ENCODE measurements around the gene DYNC2H1. TPM values are rescaled to one million over a fixed set of nuclear protein-coding genes. Genes with fewer than 3 reads are reported as not detected.

Gene DYNC2H1
- total and polyA plus RNA-seq, 7 donors: 0.46 to 29.1 (median 21.3) TPM

- no peaks in the 10 kb centered on the region for H3K27me3 ChIP-seq
- no peak overlapping the region for H3K27ac ChIP-seq
- intact Hi-C loops (cut with DNase I): no loop called here
- no peaks in the 10 kb centered on the region for H3K9me3 ChIP-seq
- WGBS, 2 donors: 21 to 36% methylated on average over 2 of the region's 2 CpGs
- H3K4me1 ChIP-seq: no peaks in the 10 kb centered on the region
- H3K4me3 ChIP-seq: no peak overlapping the region
- no peak for DNase-seq
- H3K36me3 ChIP-seq: no peaks in the 10 kb centered on the region
- TF ChIP-seq POLR2AphosphoS5 (IDR thresholded peaks at IDR 0.05): no peak
- no peak for TF ChIP-seq CTCF (IDR thresholded peaks at IDR 0.05)
- TF ChIP-seq POLR2A (IDR thresholded peaks at IDR 0.05): no peak
- no peak for TF ChIP-seq EP300 (IDR thresholded peaks at IDR 0.05)
These were observed 415.8 kb downstream of the DYNC2H1 start for GRCh38 chr11:103525069-103525468.

- WGBS, 2 donors: 34 to 48% methylated on average over 3 of the region's 3 CpGs
- TF ChIP-seq CTCF (IDR thresholded peaks at IDR 0.05) (no peak), POLR2AphosphoS5 (IDR thresholded peaks at IDR 0.05) (no peak), POLR2A (IDR thresholded peaks at IDR 0.05) (no peak), EP300 (IDR thresholded peaks at IDR 0.05) (no peak)
- intact Hi-C loops (cut with DNase I): no loop called here
- no peaks in the 10 kb centered on the region for H3K27me3 ChIP-seq
- no peaks in the 10 kb centered on the region for H3K9me3 ChIP-seq
- DNase-seq: no peak
- H3K4me1 ChIP-seq: no peaks in the 10 kb centered on the region
- H3K4me3 ChIP-seq: no peak overlapping the region
- H3K36me3 ChIP-seq: no peaks in the 10 kb centered on the region
- H3K27ac ChIP-seq: no peak overlapping the region
These were observed 418.8 kb downstream of the DYNC2H1 start for GRCh38 chr11:103528046-103528445.

- DNase-seq: no peak
- Histone ChIP-seq H3K27me3 (no peaks in the 10 kb centered on the region), H3K9me3 (no peaks in the 10 kb centered on the region), H3K4me3 (no peak overlapping the region), H3K36me3 (no peaks in the 10 kb centered on the region), H3K4me1 (no peaks in the 10 kb centered on the region), H3K27ac (no peak overlapping the region)
- TF ChIP-seq POLR2A (IDR thresholded peaks at IDR 0.05) (no peak), POLR2AphosphoS5 (IDR thresholded peaks at IDR 0.05) (no peak), CTCF (IDR thresholded peaks at IDR 0.05) (no peak), EP300 (IDR thresholded peaks at IDR 0.05) (no peak)
- intact Hi-C loops (cut with DNase I): no loop called here
- 33 to 64% methylated on average over 2 of the region's 2 CpGs for WGBS, 2 donors
These were observed 419.4 kb downstream of the DYNC2H1 start for GRCh38 chr11:103528596-103528995.

GRCh38 chr11:103529181-103529684, 420.0 kb downstream of the DYNC2H1 start:
- H3K9me3 ChIP-seq: no peaks in the 10 kb centered on the region
- no peak overlapping the region for H3K4me3 ChIP-seq
- intact Hi-C loops (cut with DNase I): no loop called here
- H3K27me3 ChIP-seq: no peaks in the 10 kb centered on the region
- no peak overlapping the region for H3K27ac ChIP-seq
- TF ChIP-seq CTCF (IDR thresholded peaks at IDR 0.05) (no peak), POLR2A (IDR thresholded peaks at IDR 0.05) (no peak), EP300 (IDR thresholded peaks at IDR 0.05) (no peak), POLR2AphosphoS5 (IDR thresholded peaks at IDR 0.05) (no peak)
- 66 to 72% methylated on average over 4 of the region's 4 CpGs for WGBS, 2 donors
- DNase-seq: no peak
- no peaks in the 10 kb centered on the region for H3K36me3 ChIP-seq
- no peaks in the 10 kb centered on the region for H3K4me1 ChIP-seq

Small RNA genes within 50 kb of the gene (small RNA-seq; reads per million reads assigned to genes)
- gene AP003461.1: 0 reads per million in 3 donors

Other genes starting within 250 kb of the DYNC2H1 start
- gene MMP12, start 234.4 kb upstream of the DYNC2H1 start, total RNA-seq: 1 to 10 TPM in 1 of 4 donors, not detected in 3; 1.8 TPM
- 100 to 1,000 TPM in 1 of 3 donors, 10 to 100 TPM in 1, 1 to 10 TPM in 1; 2.4 to 209 (median 31.6) TPM for gene MMP12, start 234.4 kb upstream of the DYNC2H1 start, polyA plus RNA-seq
- gene MMP13, start 153.7 kb upstream of the DYNC2H1 start, total RNA-seq: not detected
- gene MMP13, start 153.7 kb upstream of the DYNC2H1 start, polyA plus RNA-seq: under 1 TPM in 2 of 3 donors, not detected in 1; 0.19 to 0.92 TPM
- 10 to 100 TPM; 38.8 to 64.6 (median 51.3) TPM for gene DCUN1D5, start 17.3 kb upstream of the DYNC2H1 start, total RNA-seq
- 10 to 100 TPM in 2 of 3 donors, 1 to 10 TPM in 1; 9.7 to 21.5 (median 13.2) TPM for gene DCUN1D5, start 17.3 kb upstream of the DYNC2H1 start, polyA plus RNA-seq

Data from sigmoid colon (tissue), 7 donors.